Kidney (tissue), 14 donors: Measurements from ENCODE around the gene CRHR2. TPM values are rescaled to one million over a fixed set of nuclear protein-coding genes. Genes with fewer than 3 reads are reported as not detected.

Experiments
- DNase-seq, 5 donors: peaks; one replicate each; pipeline ENCODE4 v3.0.0-alpha.2; 2013 to 2020
- FAIRE-seq: peaks from 2 replicates; lab custom pipeline; 2012; peaks lifted over from hg19 to GRCh38; lab: Jason Lieb, UNC
- H3K27ac ChIP-seq, 2 donors: one replicate each; pipeline ENCODE4 v1.7.0; 2013; ENCODE audit warnings: low read depth in 2 of 2, low read length in 2 of 2, inconsistent platforms in 1 of 2
- H3K27me3 ChIP-seq: one replicate; pipeline ENCODE4 v1.7.1; 2013; ENCODE audit warnings: low read length, inconsistent platforms; ENCODE audit not compliant: control insufficient read depth, insufficient read depth
- H3K36me3 ChIP-seq, 3 donors: one replicate each; pipeline versions ENCODE4 v1.7.0 to v1.7.1; 2013; ENCODE audit warnings: low read length in 3 of 3, control low read depth in 1 of 3, inconsistent platforms in 1 of 3; ENCODE audit not compliant: insufficient read depth in 3 of 3, control insufficient read depth in 2 of 3
- H3K4me1 ChIP-seq, 3 donors: one replicate each; pipeline versions ENCODE4 v1.7.0 to v1.7.1; 2013; ENCODE audit warnings: low read length in 3 of 3, inconsistent platforms in 1 of 3, low read depth in 1 of 3; ENCODE audit not compliant: control insufficient read depth in 2 of 3, insufficient read depth in 2 of 3
- H3K4me3 ChIP-seq, 3 donors: one replicate each; pipeline versions ENCODE4 v1.7.0 to v1.8.1; 2013; ENCODE audit warnings: low read length in 3 of 3, control low read depth in 1 of 3, inconsistent platforms in 1 of 3
- H3K9ac ChIP-seq, 3 donors: one replicate each; pipeline versions ENCODE4 v1.7.0 to v1.7.1; 2013; ENCODE audit warnings: low read length in 3 of 3, control low read depth in 1 of 3, inconsistent platforms in 1 of 3
- H3K9me3 ChIP-seq, 3 donors: one replicate each; pipeline versions ENCODE4 v1.7.0 to v1.7.1; 2013; ENCODE audit warnings: low read length in 3 of 3, control low read depth in 1 of 3, inconsistent platforms in 1 of 3; ENCODE audit not compliant: control insufficient read depth in 2 of 3, insufficient read depth in 1 of 3
- intact Hi-C: fragments of 100-400 bp; cut with DNase I; formaldehyde crosslinking; loops from one replicate; pipeline ENCODE4 v1.11.1; 2022
- polyA plus RNA-seq: library from polyadenylated mRNA; stranded (reverse); fragments of 350-450 nt; fragmentation: Illumina TruSeq; extraction: RNeasy Lipid Tissue Mini Kit (QIAGEN cat#74804); gene quantifications from one replicate; pipeline ENCODE4 v1.2.3, GENCODE V29; 2014; ENCODE audit warnings: low read depth, low replicate concordance; ENCODE audit not compliant: insufficient read depth
- total RNA-seq: library from RNA; stranded (reverse); fragmentation: NEBNext Ultra II Directional; extraction: Animal tissue kit (Norgen Biotek cat#: 25700); gene quantifications from one replicate; pipeline ENCODE4 v1.2.1, GENCODE V29; 2021
- TF ChIP-seq, protein P1 (sequence below): IDR thresholded peaks from 3 replicates; pipeline ENCODE4 v1.5.1; 2012; ENCODE audit warnings: mild to moderate bottlenecking, moderate library complexity, borderline replicate concordance; ENCODE audit not compliant: insufficient read depth; ENCODE audit errors: extremely low read depth
- donor health status: control.
- donor health status: control.
- donor health status: control.
- donor health status: control.
- donor health status: control.
- donor health status: DM: yes; HTN: yes; CAD: no.
- donor health status: Normal renal cell carcinoma (clear cell type).

CRHR2 gene
- total and polyA plus RNA-seq, 2 donors from 2014 or later = not detected

DNA sequence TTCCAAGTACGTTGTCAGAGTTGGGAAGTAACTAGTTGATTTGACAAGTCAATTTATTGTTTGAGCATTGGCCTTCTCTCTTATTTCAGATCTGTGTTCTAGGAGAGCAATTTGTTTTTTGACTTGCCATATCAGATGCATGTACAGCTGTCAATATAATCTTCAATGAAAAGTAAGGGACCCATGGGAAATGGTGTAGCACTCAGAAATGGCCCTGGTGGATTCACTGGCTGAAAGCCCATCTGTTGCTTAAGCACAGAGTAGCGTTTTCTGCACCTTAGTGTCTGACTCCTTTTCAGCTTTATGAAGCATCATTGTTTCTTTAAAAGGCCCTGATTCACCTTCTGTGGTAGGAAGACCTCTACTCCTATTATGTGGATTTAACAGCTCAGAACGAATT lies 77.4 kb downstream of the CRHR2 start:
- no peak for DNase-seq
- TF ChIP-seq, protein P1, sequence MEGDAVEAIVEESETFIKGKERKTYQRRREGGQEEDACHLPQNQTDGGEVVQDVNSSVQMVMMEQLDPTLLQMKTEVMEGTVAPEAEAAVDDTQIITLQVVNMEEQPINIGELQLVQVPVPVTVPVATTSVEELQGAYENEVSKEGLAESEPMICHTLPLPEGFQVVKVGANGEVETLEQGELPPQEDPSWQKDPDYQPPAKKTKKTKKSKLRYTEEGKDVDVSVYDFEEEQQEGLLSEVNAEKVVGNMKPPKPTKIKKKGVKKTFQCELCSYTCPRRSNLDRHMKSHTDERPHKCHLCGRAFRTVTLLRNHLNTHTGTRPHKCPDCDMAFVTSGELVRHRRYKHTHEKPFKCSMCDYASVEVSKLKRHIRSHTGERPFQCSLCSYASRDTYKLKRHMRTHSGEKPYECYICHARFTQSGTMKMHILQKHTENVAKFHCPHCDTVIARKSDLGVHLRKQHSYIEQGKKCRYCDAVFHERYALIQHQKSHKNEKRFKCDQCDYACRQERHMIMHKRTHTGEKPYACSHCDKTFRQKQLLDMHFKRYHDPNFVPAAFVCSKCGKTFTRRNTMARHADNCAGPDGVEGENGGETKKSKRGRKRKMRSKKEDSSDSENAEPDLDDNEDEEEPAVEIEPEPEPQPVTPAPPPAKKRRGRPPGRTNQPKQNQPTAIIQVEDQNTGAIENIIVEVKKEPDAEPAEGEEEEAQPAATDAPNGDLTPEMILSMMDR = no peak
- no peak for FAIRE-seq
- no peak overlapping the region for H3K4me3 ChIP-seq
- H3K36me3 ChIP-seq = peaks cover 17 to 58% (median 31%) of the 10 kb centered on the region in 3 donors
- no peak overlapping the region for H3K27ac ChIP-seq
- no peaks in the 10 kb centered on the region for H3K9me3 ChIP-seq
- H3K27me3 ChIP-seq = no peaks in the 10 kb centered on the region
- H3K9ac ChIP-seq = no peak overlapping the region
- H3K4me1 ChIP-seq = no peaks in the 10 kb centered on the region
- intact Hi-C loops = no loop called here

Other genes starting within 250 kb of the CRHR2 start
- 15.6 TPM for gene NOD1, start 203.7 kb downstream of the CRHR2 start, total RNA-seq
- gene NOD1, start 203.7 kb downstream of the CRHR2 start, polyA plus RNA-seq = 3.8 TPM
- gene GGCT, start 177.6 kb downstream of the CRHR2 start, total RNA-seq = 23.8 TPM
- 70.1 TPM for gene GGCT, start 177.6 kb downstream of the CRHR2 start, polyA plus RNA-seq
- 104 TPM for gene GARS1, start 87.6 kb downstream of the CRHR2 start, total RNA-seq
- gene GARS1, start 87.6 kb downstream of the CRHR2 start, polyA plus RNA-seq = 84.3 TPM
- 44.8 TPM for gene INMT, start 69.7 kb upstream of the CRHR2 start, total RNA-seq
- 34.5 TPM for gene INMT, start 69.7 kb upstream of the CRHR2 start, polyA plus RNA-seq
- gene MINDY4, start 89.0 kb upstream of the CRHR2 start, total RNA-seq = 15.3 TPM
- 5.3 TPM for gene MINDY4, start 89.0 kb upstream of the CRHR2 start, polyA plus RNA-seq
- 291 TPM for gene AQP1, start 229.4 kb upstream of the CRHR2 start, total RNA-seq
- gene AQP1, start 229.4 kb upstream of the CRHR2 start, polyA plus RNA-seq = 617 TPM